HUES48 (cell line): Measurements from ENCODE around the gene CACNA1D.

Experiments used
- H3K27ac ChIP-seq: one replicate; pipeline ENCODE4 v1.7.0; 2013; ENCODE audit warnings: low read depth, low read length, inconsistent platforms
- H3K27me3 ChIP-seq: 2 replicates; pipeline ENCODE4 v1.6.1; 2013; ENCODE audit warnings: mild to moderate bottlenecking, low read length; ENCODE audit not compliant: control insufficient read depth, insufficient read depth
- H3K36me3 ChIP-seq: 2 replicates; pipeline ENCODE4 v1.6.1; 2013; ENCODE audit warnings: low read length; ENCODE audit not compliant: control insufficient read depth, insufficient read depth
- H3K4me1 ChIP-seq: 2 replicates; pipeline ENCODE4 v1.6.1; 2013; ENCODE audit warnings: mild to moderate bottlenecking, low read length; ENCODE audit not compliant: control insufficient read depth, insufficient read depth
- H3K4me3 ChIP-seq: 2 replicates; pipeline ENCODE4 v1.5.1; 2013; ENCODE audit warnings: mild to moderate bottlenecking, low read depth, low read length
- H3K9ac ChIP-seq: 2 replicates; pipeline ENCODE4 v1.6.1; 2013; ENCODE audit warnings: mild to moderate bottlenecking, low read depth, low read length, moderate library complexity
- H3K9me3 ChIP-seq: 2 replicates; pipeline ENCODE4 v1.6.1; 2013; ENCODE audit warnings: low read length; ENCODE audit not compliant: control insufficient read depth, insufficient read depth

CACNA1D gene

DNA sequence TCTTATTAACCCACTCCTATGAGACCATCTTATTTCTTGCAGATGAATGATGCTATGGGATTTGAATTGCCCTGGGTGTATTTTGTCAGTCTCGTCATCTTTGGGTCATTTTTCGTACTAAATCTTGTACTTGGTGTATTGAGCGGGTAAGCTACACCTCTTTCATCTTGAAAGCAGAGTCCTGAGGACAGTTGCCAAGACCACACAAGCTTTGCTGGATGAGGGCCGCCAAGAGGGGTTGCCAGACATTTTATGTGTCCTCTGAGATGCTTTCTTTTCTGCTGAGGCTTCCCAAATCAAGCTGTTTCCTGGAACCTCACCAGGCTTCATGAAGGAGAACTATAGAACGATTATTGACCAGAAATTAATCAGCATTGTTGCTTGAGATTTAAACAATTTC lies 178.6 kb downstream of the CACNA1D start:
- no peaks in the 10 kb centered on the region for H3K9me3 ChIP-seq
- no peaks in the 10 kb centered on the region for H3K4me1 ChIP-seq
- H3K36me3 ChIP-seq = no peaks in the 10 kb centered on the region
- no peaks in the 10 kb centered on the region for H3K27me3 ChIP-seq
- no peak overlapping the region for H3K9ac ChIP-seq
- H3K4me3 ChIP-seq = no peak overlapping the region
- H3K27ac ChIP-seq = no peak overlapping the region

GRCh38 chr3:53673722-53674350 lies 179.4 kb downstream of the CACNA1D start:
- no peaks in the 10 kb centered on the region for H3K9me3 ChIP-seq
- H3K4me3 ChIP-seq = no peak overlapping the region
- no peaks in the 10 kb centered on the region for H3K36me3 ChIP-seq
- H3K27ac ChIP-seq = no peak overlapping the region
- no peaks in the 10 kb centered on the region for H3K27me3 ChIP-seq
- no peaks in the 10 kb centered on the region for H3K4me1 ChIP-seq
- H3K9ac ChIP-seq = no peak overlapping the region

- Histone ChIP-seq H3K27me3 (no peaks in the 10 kb centered on the region), H3K36me3 (no peaks in the 10 kb centered on the region), H3K9ac (no peak overlapping the region), H3K4me3 (no peak overlapping the region), H3K9me3 (no peaks in the 10 kb centered on the region), H3K27ac (no peak overlapping the region), H3K4me1 (no peaks in the 10 kb centered on the region)
These were observed 180.2 kb downstream of the CACNA1D start for GRCh38 chr3:53674582-53674981.

GRCh38 chr3:53675022-53675697 lies 180.7 kb downstream of the CACNA1D start:
- no peak overlapping the region for H3K9ac ChIP-seq
- no peaks in the 10 kb centered on the region for H3K36me3 ChIP-seq
- no peaks in the 10 kb centered on the region for H3K4me1 ChIP-seq
- no peak overlapping the region for H3K27ac ChIP-seq
- no peaks in the 10 kb centered on the region for H3K27me3 ChIP-seq
- no peak overlapping the region for H3K4me3 ChIP-seq
- H3K9me3 ChIP-seq = no peaks in the 10 kb centered on the region

DNA sequence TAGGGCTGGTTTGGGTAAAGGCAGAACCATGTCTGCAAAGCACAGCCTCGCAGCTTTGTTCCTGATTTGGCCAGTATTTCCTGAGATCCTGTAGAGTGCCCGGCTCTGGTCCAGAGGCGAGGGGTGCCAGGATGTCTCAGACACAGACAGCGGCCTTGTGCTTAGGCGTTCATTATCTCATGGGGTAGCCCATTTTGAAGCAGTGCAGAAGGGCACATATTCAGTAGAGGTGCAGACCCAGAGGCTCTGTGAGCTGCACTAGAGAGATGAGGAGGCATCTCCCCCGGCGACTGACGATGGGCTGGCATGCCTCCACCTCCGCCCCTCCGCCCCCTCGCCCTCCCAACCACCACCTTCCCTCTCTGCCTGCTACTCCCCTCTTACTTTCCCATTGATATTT lies 181.5 kb downstream of the CACNA1D start:
- Histone ChIP-seq H3K9ac (no peak overlapping the region), H3K27me3 (no peaks in the 10 kb centered on the region), H3K36me3 (no peaks in the 10 kb centered on the region), H3K9me3 (no peaks in the 10 kb centered on the region), H3K27ac (no peak overlapping the region), H3K4me1 (no peaks in the 10 kb centered on the region), H3K4me3 (no peak overlapping the region)

- Histone ChIP-seq H3K36me3 (no peaks in the 10 kb centered on the region), H3K4me3 (no peak overlapping the region), H3K9me3 (no peaks in the 10 kb centered on the region), H3K9ac (no peak overlapping the region), H3K27me3 (no peaks in the 10 kb centered on the region), H3K4me1 (no peaks in the 10 kb centered on the region), H3K27ac (no peak overlapping the region)
These were observed 183.0 kb downstream of the CACNA1D start for GRCh38 chr3:53677413-53677812.

GRCh38 chr3:53680028-53680427 lies 185.6 kb downstream of the CACNA1D start:
- Histone ChIP-seq H3K27me3 (no peaks in the 10 kb centered on the region), H3K4me1 (no peaks in the 10 kb centered on the region), H3K4me3 (no peak overlapping the region), H3K36me3 (no peaks in the 10 kb centered on the region), H3K9ac (no peak overlapping the region), H3K9me3 (no peaks in the 10 kb centered on the region), H3K27ac (no peak overlapping the region)

DNA sequence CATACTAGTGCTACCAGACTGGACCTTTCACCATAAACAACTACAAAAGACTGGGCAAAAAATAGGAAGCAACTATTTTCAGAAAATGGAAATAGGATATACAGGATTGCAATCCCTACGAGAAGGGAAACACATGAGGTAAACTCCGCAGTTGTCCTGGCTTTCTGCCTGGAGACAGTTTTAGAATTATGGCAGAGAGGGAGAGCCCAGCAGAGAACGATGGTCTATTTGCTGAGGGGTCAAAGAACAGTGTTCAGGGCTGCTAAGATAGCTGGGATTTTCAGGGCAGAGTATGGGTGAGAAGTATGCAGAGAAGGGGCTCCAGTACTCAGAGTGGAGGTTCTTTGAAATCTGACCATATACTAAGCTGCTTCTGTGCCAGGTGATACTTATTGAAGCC lies 188.4 kb downstream of the CACNA1D start:
- Histone ChIP-seq H3K9ac (no peak overlapping the region), H3K4me3 (no peak overlapping the region)

DNA sequence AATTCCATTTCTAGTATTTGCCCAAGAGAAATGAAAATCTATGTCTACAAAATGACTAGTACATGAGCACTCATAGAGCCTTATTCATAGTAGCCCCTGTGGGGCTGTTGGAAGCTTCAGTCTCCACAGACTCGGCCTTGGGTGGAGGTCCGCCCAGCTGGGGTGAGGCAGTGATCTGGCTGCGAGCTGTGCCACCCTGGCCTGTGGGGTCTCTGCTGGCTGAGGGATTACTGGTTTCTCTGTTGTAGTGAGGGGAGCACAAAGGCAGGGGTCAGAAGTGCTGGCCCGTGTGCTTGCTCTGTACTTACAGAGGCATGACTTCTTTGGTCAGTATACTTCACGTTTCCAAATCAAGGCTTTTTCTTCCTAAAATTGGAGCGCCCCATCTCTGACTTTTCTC lies 193.7 kb downstream of the CACNA1D start:
- H3K9ac ChIP-seq = no peak overlapping the region
- H3K36me3 ChIP-seq = no peaks in the 10 kb centered on the region
- no peaks in the 10 kb centered on the region for H3K4me1 ChIP-seq
- no peaks in the 10 kb centered on the region for H3K9me3 ChIP-seq
- H3K27ac ChIP-seq = no peak overlapping the region
- no peak overlapping the region for H3K4me3 ChIP-seq
- no peaks in the 10 kb centered on the region for H3K27me3 ChIP-seq

More for the DNA sequence above, 188.4 kb downstream of the CACNA1D start:
- Histone ChIP-seq H3K4me1 (no peaks in the 10 kb centered on the region), H3K9me3 (no peaks in the 10 kb centered on the region), H3K27me3 (no peaks in the 10 kb centered on the region), H3K27ac (no peak overlapping the region), H3K36me3 (no peaks in the 10 kb centered on the region)

GRCh38 chr3:53688989-53689388 lies 194.6 kb downstream of the CACNA1D start:
- no peak overlapping the region for H3K4me3 ChIP-seq
- H3K4me1 ChIP-seq = no peaks in the 10 kb centered on the region
- no peak overlapping the region for H3K9ac ChIP-seq
- no peaks in the 10 kb centered on the region for H3K9me3 ChIP-seq
- no peaks in the 10 kb centered on the region for H3K36me3 ChIP-seq
- H3K27me3 ChIP-seq = no peaks in the 10 kb centered on the region
- no peak overlapping the region for H3K27ac ChIP-seq

DNA sequence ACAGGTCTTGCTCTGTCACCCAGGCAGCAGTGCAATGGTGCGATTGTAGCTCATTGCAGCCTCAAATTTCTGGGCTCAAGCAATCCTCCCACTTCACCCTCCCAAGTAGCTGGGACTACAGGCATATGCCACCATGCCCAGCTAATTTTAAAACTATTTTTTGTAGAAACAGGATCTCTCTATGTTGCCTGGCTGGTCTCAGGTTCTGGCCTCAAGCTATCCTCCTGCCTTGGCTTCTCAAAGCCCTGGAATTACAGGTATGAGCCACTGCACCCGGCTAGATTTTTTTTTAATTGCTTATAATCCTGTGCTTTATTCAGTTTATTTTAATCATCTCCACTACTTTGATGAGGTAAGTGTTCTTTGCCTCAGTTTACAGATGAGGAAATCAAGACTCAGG lies 195.3 kb downstream of the CACNA1D start:
- no peak overlapping the region for H3K4me3 ChIP-seq
- H3K27me3 ChIP-seq = no peaks in the 10 kb centered on the region
- no peak overlapping the region for H3K9ac ChIP-seq
- H3K4me1 ChIP-seq = no peaks in the 10 kb centered on the region
- no peaks in the 10 kb centered on the region for H3K36me3 ChIP-seq
- H3K27ac ChIP-seq = no peak overlapping the region
- no peaks in the 10 kb centered on the region for H3K9me3 ChIP-seq
